CD4-positive, alpha-beta T cell treated with Interleukin-17A for 4 hours (primary cell): ENCODE data around the gene KCNIP3.
"Not testable (repeated sequence)": the region's sequence is repeated elsewhere in the genome, so short reads cannot be mapped to it uniquely, and the experiment has no call there.

ENCODE experiments used
- DNase-seq: peaks from one replicate; pipeline ENCODE4 v3.0.0-alpha.2; 2020; ENCODE audit warnings: mixed read lengths

Gene KCNIP3

DNA sequence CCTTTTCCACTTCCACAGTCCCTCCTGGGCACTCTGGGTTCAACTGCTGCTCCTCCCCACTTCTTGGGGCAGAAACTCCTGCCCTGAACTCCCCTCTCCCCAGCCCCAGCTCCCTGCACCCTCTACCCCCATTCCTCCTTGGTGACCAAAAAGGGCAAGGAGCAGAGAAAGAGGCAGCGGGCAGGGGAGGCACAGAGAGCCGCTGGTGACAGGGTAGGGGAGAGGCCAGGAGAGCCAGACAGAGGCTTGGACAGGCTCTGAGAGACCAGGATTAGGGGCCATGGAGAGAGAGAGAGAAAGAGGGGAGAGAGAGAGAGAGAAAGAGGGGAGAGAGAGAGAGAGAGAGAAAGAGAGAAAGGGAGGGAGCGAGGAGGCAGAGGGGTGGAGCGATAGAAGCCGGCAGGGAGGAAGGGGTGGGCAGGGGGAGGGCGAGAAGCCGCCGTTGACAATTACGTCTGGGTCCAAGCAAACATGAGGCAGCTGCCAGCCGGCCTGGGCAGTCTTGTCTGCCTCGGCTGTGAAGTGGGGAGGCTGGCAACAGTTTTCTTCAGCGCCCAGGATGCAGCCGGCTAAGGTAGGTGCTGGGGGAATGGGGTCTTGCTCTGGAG lies at the start of gene KCNIP3:
Gene KCNIP3 (plus strand): TSS at position 468 of the 608 bp plus-strand sequence. CDS start 92 bp downstream, at position 560.
- DNase-seq: no peak

DNA sequence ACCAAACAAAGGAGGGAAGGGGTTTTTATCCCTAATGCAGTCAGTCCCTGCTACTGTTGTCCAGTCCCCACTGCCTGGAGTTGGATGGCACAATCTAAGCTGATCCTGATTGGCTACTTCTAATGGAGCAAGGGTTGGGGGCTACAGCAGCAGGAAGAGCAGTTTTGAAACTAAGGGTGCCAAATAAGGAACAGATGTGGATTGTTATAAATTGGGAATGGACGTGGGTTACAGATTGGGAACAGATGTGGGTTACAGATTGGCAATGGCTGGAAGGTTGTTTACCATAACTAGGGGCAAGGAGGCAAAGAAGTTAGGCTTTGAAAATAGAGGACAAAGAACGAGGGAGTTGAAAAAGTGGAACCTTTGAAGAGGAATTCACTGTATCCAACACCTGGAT lies 38.9 kb upstream of the KCNIP3 start:
- no peak for DNase-seq

DNA sequence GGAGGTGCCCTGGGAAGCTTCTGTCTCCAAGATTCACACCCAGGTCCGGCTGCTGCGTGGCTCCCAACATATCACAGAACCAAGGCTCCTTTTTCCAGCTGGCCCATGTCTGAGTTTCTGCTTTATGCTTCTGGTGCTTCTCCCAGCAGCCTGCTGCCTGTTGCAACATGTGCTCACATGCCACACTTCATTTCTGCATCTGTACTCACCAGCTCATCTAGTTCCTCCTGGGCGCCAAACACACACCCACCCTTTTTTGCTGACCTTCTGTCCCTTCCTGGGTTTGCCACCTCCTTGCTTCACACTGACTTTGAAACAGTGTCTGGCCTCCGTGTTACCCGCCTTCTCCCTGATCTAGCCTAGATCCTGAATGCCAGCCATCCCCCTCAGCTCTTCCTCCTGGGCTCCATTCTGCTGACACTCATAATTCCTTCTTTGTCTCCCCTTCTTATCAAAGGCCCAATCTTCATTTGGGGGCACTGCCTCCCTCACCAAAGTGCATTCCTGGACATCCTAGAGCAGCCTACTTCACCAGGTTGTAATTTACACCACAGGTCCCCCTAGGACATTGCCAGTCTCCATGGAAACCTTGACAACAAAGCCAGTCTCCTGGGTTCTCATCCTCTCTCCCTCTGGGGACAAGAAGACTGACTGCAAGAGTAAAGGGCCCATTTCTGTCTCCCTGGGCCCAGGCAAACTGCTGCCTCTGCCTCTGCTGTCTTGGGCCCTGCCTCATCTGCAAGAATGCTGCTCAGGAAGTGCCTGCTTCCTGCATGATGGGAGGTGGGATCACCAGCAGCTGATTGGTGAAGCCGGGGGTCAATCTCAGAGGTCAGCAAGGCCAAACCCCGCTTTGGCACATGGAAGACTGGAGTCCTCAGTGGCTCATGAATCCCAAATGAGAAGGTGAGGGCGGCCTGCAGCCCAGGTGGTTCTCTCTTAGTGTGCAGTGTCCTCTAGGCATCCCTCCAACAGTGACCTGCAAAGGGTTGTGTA lies 36.8 kb upstream of the KCNIP3 start:
- DNase-seq: no peak

DNA sequence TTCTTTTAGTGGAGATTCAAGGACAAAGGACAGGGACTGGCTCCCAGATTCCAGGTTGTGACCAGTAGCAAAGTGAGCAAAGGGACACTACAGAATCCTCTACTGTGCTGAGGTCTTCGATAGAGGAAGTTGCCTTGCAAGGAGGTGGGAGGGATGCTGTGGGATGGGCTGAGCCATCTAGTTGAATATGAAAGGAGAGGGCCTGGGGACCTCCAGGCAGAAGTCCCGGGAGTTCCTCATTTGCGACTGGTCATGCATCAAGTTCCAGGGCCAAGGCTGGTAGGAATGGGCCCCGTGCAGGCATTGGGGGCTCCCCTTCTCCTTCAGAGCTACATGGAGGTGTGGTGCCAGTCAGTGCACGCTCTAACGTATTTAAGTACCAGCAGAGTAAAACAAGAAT lies 35.5 kb upstream of the KCNIP3 start:
- no peak for DNase-seq

DNA sequence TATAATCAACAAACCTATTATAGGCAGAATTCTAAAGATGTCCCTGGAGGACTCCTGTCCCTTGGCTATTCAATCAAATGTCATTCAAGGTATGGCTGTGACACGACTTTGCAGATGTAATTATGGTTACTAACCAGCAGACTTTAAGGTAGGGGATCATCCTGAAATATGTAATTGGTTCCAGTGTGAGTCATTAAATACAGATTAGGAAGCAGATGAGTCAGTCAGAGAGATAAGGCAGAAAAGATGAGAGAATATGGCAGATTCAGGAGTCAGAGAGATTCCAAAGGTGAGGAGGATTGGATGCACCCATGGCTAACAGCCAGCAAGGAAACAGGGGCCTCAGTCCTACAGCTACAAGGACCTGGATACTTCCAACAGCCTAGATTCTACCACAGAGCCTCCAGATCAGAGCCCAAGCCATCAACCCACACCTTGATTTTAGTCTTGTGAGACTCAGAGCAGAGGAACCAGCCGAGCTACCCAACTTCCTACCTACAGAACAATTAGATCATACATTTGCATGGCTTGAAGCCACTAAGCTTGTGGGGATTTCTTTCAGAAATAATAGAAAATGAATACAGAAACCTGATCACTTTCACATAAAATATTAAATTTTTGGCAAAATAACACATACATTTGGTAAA lies 34.1 kb upstream of the KCNIP3 start:
- no peak for DNase-seq

DNA sequence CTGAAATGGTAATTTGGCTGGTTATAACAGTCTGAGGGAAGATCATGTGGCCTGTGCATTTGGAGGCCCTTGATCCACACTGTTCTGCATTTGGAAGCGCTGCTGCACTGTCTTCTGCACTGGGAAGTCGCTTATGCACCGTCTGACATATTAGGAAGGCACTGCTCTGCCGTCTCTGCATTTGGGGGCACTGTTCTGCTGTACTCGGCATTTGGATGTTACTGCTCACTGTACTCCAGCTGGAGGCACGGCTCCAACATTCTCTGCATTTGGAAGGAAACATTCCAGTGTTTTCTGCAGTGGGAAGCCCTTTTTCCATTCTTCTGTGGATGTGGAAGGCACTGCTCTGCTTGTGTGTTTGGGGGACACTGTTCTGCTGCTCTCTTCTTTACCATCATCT lies 32.5 kb upstream of the KCNIP3 start:
- no peak for DNase-seq

DNA sequence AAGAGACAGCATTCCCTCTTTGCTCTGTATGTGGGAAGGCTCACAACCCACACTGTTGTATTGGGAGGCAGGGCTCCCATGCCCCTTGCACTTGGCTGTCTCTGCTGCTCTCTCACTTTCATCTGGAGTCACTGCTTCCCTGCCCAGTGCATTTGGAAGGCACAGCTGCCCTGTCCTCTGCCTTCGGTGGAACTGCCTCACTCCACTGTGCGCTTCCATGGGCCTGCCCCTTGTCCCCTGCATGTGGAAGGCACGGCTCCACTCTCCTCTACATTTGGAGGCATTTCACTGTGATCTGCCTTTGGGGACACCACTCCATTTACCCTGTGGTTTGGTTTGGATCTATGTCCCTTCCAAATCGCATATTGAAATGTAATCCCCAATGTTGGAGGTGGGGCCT lies 32.0 kb upstream of the KCNIP3 start:
- no peak for DNase-seq

DNA sequence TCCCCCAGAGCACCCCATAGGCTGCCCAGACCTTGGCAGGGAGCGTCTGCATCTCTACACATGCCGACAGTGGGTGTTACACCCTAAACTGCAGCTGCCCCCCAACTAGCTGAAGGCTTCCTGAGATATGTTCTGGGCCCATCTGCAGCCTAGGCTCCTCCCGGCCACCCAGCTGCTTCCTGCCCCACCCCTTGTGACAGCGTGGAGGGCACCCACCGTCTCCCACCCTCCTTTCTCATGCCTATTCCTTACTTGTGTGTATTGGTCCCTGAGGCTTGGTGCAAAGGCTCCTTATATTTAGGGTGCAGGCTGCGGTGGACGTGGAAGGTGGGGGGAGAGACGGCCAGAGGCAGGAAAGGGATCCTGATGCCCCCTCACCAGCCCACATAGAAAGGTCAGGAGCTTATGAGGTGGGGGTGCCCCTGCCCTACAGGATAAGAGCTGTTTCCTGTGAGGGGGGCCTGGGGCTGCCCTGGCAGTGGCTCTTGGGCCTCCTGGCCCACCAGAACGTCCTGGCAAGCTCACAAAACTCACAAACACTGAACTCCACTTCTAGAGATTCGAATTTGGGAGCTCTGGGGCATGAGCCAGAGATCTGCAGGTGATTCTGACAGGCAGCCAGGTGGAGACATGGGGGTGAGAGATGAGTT lies 30.2 kb upstream of the KCNIP3 start:
- no peak for DNase-seq

DNA sequence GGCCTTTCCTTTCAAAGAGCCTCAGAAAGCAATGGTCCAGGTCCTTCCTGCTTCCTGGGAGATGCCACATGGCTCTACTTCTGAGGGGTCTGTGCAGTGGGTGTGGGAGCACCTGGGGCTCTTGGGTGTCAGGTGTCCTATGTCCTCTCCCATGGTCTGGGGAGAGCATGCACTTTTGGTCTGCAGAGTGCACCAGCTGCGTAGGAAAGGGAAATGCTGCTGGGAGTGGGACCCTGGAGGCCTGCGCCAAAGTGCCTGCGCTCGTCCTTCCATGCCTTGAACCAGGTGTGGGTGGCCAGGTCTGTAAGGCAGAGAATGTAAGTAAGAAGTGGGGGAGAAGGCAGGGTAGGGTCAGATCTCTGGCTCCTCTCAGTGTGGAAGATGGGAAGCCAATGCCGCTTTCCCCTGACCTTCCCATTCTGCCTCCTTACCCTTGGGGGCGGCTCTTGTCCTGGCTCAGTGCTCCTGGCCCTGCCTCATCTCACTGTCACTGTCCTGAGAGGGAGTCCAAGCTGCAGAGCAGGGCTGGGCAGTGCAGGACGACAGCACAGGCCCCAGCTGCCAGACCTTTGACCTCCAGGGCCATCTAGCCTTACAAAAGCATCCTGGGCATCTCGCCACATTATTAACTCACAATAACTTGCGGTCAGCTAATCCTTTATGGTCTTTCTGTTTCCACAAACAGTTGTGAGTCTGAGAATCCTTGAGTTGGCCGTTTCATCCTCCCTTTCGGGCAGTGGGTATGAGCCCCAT lies 29.5 kb upstream of the KCNIP3 start:
- DNase-seq: no peak

DNA sequence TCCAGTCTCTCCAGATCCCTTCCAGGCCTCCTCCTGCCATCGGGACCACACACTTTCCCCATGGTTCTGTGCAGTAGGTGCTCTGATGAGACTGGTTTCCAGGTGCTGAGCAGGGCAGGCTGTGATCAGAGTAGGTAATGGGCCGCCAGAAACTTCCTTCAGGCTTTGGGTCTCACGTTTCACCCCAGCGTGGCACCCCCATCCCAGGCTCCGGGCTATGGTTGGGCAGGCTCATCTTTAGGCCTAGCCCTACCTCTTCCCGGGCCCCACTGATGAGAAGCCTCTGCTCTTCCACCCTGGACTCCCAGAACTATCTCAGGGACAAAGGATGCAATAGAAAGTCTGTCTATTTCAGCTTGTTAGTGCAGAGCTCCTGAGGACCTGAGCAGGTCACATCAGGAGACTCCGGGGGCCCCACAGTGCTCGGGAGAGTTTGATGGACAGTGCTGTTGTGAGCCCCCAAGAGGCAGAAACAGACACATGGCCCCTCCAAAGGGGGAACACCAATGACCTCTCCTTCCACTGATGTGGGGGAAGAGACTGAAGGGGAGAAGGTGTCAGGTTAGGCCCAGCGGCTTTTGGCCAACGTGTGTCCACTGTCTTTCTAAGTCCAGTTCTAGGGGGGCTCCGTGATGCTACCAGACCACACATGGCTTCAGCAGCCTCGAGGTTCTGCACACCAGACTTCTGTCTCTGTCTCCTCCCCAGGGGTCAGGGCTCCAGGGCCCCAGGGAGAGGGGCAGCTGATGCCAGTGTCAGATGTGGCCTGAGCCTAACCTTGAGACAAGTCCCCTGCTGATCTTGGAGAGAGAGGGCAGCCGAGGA lies 28.7 kb upstream of the KCNIP3 start:
- no peak for DNase-seq

DNA sequence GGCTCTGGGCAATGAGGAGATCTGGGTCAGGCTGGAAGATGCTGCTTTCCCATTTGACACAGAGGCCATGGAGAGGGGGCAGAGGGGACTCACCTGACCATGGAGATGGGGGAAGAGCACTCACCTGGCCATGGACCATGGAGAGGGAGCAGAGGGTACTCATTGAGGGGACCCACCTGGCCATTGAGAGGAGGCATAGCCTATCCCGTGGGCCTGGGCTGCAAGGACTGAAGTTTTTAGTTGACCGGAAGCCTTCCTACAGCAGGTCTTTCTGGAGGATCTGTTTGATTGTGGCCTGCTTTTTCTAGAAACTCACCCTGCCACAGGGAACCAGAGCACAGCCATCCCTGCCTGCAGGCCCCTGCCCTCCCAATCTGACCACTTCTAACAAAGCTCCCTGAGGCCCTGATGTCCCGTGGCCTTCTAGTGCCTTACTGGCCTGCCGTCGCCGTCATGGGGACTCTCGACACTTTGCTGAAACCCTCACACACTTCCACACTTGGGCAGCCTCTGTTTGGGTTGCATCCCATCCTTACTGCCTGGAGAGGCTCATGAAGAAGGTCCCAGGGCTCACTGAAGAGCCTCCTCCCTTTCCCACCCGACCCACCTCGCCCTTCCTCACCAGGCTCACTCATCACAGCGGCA lies 28.0 kb upstream of the KCNIP3 start:
- DNase-seq: no peak

DNA sequence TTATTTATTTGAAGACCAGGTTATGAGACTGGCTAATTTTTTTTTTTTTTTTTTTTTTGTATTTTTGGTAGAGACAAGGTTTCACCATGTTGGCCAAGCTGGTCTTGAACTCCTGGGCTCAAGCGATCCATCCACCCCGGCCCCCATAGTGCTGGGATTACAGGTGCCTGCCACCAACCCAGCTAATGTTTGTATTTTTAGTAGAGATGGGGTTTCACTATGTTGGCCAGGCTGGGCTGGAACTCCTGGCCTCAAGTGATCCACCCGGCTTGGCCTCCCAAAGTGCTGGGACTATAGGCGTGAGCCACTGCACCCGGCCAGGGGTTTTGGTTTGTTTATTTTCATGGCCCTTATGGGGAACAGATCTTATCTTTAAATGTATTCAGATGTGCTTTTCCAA lies 27.4 kb upstream of the KCNIP3 start:
- DNase-seq: not testable (repeated sequence)

DNA sequence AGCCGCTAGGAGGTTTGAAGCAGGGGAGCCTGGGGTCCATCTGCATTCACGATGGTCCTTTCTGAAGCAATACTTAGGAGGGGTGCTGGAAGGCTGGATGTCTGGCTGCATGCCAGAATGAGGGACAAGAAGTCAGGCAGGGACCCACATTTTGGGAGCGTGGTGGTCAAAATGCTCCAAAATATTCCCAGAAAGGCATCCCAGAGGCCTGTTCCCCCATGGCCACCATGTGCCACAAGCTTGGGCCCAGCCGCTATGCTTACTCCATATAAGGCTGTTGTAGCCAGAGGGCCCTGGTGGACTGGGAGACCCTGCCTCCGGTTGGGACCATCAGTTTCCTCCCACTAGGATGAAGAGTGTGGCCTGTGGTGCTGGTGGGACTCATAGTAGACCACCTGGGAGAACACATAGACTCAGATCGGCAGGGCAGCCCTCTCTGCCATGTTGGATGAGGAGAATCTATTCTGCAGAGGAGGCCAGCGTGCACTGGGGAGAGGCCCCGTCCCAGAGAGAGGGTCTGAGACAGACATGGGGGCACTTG lies 26.5 kb upstream of the KCNIP3 start:
- no peak for DNase-seq

DNA sequence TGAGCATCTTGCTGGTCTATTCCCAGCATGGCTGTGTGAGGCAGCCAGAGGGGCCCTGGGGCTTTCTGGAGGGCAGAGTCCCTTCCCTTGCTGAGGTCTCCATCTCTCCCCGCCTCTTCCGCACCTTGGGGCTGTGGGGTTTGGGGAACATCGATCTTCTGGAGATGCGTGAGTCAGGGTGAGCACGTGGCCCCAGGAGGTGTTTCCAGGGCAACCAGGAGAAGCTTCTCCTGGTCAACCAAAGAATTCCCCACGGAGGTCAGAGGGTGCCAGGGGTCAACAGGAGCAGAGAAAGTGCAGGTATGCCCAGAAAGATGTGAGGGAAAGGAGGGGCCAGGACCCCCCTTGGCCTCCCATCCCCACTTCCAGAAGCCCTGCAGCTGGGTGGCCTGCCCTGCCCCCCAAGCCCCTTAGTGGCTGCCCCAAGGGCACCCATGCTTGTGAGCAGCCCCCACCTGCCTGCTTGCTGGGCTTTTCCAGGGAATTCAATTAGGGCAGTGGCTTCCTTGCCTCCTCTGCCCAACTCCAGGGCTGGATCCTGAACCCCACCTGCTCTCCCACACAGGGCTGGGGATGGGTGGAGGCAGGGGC lies 25.7 kb upstream of the KCNIP3 start:
- DNase-seq: no peak

DNA sequence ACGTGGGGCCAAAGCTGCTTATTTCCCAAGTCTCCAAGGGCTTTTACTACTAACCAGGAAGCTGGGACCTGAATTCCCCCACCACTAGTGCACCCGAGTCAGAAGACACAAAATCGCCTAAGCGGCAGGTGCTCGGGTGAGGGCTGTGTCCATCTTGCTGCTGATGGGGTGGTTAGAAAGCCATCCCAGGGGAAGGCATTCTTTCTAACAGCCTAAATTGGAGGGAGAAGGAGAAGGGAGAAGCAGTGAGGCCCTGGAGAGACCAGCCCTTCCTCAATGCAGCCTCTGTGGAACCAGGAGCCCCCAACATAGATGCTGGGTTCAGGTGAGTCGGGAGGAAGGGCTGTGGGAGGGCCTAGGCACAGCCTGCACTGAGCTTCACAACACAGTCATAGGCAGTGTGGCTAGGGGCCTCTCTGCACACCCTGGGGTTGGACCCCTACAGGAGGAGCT lies 24.8 kb upstream of the KCNIP3 start:
- DNase-seq: no peak

DNA sequence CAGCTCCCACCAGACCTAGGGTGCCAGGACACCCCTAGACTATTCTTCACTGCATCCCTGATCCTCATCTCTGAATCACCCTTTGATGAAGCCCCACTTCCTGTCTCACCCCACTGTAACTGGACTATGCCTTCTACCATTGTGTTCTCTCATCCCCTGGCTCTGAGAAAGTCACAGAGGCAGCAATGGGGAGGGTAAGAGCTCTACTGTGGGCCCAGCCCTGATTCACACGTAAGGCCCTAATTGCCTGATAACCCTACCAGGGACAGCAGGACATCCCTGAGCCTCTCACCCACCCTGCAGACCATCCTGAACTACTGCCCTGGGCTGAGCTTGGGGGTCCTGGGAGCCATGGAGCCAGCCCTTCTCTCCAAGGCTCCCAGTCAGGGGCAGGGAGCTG lies 24.4 kb upstream of the KCNIP3 start:
- no peak for DNase-seq

DNA sequence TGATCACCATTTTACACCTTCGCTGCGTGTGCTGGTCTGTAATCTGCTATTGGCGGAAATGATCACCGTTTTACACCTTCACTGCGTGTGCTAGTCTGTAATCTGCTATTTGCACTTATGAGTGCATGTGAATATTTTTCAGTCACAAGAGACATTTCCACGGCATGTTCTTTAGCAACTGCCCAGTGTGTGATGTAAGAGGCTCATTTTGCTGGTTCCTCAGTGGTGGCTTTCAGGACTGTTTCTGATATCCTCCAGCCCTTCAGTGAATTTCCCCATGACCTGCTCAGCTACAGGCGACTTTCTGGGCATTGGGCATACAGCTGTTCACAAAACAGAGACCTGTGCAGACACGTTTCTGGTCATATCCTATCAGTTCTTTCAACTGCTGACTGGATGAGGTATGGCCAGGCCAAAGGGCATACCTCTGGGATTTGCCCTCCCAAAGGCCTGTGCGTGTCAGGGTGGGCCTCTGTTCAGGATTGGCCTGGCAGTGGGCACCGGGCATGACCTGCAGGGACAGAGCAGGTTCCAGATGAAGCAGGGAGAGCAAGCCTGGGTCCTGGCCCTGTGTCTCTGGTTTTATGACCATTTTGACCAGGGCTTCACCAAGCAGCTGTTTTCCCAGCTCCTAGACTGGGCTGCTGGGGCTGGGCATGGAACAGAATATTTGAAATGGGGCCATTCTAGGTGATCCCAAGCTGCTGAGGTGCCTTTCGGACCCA lies 23.4 kb upstream of the KCNIP3 start:
- no peak for DNase-seq

DNA sequence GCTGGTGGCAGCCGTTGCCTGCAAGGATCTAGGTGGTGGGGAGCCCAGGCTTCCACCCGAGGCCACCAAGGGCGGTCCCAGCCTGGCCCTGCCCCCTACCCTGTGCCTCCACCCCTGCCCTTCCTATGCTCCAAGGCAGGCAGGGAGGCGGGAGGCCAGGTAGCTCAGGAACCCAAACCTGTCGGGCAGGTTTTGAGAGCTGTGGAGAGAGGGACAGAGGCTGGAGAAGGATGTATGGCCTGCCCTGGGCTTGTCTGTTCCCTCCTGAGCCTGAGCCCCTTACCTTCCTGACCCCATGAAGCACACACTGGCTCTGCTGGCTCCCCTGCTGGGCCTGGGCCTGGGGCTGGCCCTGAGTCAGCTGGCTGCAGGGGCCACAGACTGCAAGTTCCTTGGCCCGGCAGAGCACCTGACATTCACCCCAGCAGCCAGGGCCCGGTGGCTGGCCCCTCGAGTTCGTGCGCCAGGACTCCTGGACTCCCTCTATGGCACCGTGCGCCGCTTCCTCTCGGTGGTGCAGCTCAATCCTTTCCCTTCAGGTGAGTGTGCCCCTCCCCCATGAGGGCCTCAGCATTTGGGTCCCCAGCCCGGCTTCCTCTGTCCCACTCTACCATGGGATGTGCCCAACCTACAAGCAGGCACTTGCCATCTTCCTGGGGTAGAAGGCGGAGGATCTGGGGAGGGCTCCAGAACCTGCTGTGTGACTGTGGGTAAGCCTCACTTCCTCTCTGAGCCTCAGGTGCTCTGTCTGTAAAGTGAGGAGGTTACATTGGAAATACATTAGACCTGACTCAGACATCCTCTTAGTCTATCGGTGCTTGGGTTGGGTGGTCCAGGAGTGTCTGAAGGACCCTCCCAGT lies 22.6 kb upstream of the KCNIP3 start, which contains the start of gene PROM2:
Gene PROM2 (plus strand): TSS at position 159 of the 860 bp plus-strand sequence. CDS start 137 bp downstream, at position 296.
- no peak for DNase-seq
